HepG2 (cell line): ENCODE results near the gene ATG2A. TPM values are rescaled to one million over a fixed set of nuclear protein-coding genes. Genes with fewer than 3 reads are reported as not detected.

ENCODE experiments used
- CEBPG ChIP-seq: IDR thresholded peaks from 2 replicates; pipeline ENCODE4 v1.6.1; 2016
- HMG20A ChIP-seq: IDR thresholded peaks from 2 replicates; pipeline ENCODE4 v1.6.1; 2016; ENCODE audit warnings: borderline replicate concordance
- NAIF1 ChIP-seq: sonication (generic); formaldehyde crosslinking; IDR thresholded peaks from 2 replicates; pipeline ENCODE4 v1.5.0; 2020; ENCODE audit warnings: mild to moderate bottlenecking, missing genetic modification reagents, borderline replicate concordance
- NFE2 ChIP-seq: sonication (generic); formaldehyde crosslinking; IDR thresholded peaks from 2 replicates; pipeline ENCODE4 v1.4.0; 2020; ENCODE audit warnings: missing genetic modification reagents
- NFE2L1 ChIP-seq: sonication (generic); formaldehyde crosslinking; IDR thresholded peaks from 2 replicates; pipeline ENCODE4 v1.4.0; 2020; ENCODE audit warnings: missing genetic modification reagents, mild to moderate bottlenecking, borderline replicate concordance
- NFIB ChIP-seq: sonication (generic); formaldehyde crosslinking; IDR thresholded peaks from 2 replicates; pipeline ENCODE4 v1.9.0; 2021; ENCODE audit warnings: missing genetic modification reagents, mild to moderate bottlenecking, borderline replicate concordance
- NR2C2 ChIP-seq: sonication (generic); formaldehyde crosslinking; IDR thresholded peaks from 2 replicates; pipeline ENCODE4 v1.4.0; 2020; ENCODE audit warnings: missing genetic modification reagents, mild to moderate bottlenecking, moderate library complexity, borderline replicate concordance
- PAXIP1 ChIP-seq: sonication (generic); formaldehyde crosslinking; conservative IDR thresholded peaks from 2 replicates; pipeline ENCODE4 v1.4.0; 2020; ENCODE audit warnings: mild to moderate bottlenecking, missing genetic modification reagents, moderate library complexity
- PITX1 ChIP-seq: sonication (generic); formaldehyde crosslinking; IDR thresholded peaks from 2 replicates; pipeline ENCODE4 v1.5.1; 2020; ENCODE audit warnings: mild to moderate bottlenecking, missing genetic modification reagents
- REPIN1 ChIP-seq: sonication (generic); formaldehyde crosslinking; IDR thresholded peaks from 2 replicates; pipeline ENCODE4 v1.8.0; 2022; ENCODE audit warnings: missing genetic modification reagents, low read depth, mild to moderate bottlenecking, borderline replicate concordance
- RFXAP ChIP-seq: sonication (generic); formaldehyde crosslinking; IDR thresholded peaks from 2 replicates; pipeline ENCODE4 v1.4.0; 2020; ENCODE audit warnings: missing genetic modification reagents, borderline replicate concordance
- RNF2 ChIP-seq: fragments of 450-650 bp; conservative IDR thresholded peaks from 2 replicates; pipeline ENCODE4 v1.6.1; 2016; ENCODE audit warnings: low read depth
- TP53 ChIP-seq: sonication (generic); formaldehyde crosslinking; conservative IDR thresholded peaks from 2 replicates; pipeline ENCODE4 v1.4.0; 2020; ENCODE audit warnings: missing genetic modification reagents
- TSC22D2 ChIP-seq: sonication (generic); formaldehyde crosslinking; IDR thresholded peaks from 2 replicates; pipeline ENCODE4 v1.5.1; 2020; ENCODE audit warnings: missing genetic modification reagents, mild to moderate bottlenecking, borderline replicate concordance
- ZNF12 ChIP-seq: sonication (generic); formaldehyde crosslinking; IDR thresholded peaks from 2 replicates; pipeline ENCODE4 v1.5.0; 2020; ENCODE audit warnings: missing genetic modification reagents
- ZNF510 ChIP-seq: sonication (generic); formaldehyde crosslinking; IDR thresholded peaks from 2 replicates; pipeline ENCODE4 v1.4.0; 2020; ENCODE audit warnings: low read depth, mild to moderate bottlenecking, missing genetic modification reagents
- ZNF547 ChIP-seq: sonication (generic); formaldehyde crosslinking; IDR thresholded peaks from 2 replicates; pipeline ENCODE4 v1.5.1; 2020; ENCODE audit warnings: mild to moderate bottlenecking, missing genetic modification reagents
- ZSCAN21 ChIP-seq: sonication (generic); formaldehyde crosslinking; IDR thresholded peaks from 2 replicates; pipeline ENCODE4 v1.8.0; 2022; ENCODE audit warnings: mild to moderate bottlenecking, missing genetic modification reagents, moderate library complexity, borderline replicate concordance
- ZSCAN25 ChIP-seq: sonication (generic); formaldehyde crosslinking; IDR thresholded peaks from 2 replicates; pipeline ENCODE4 v1.8.0; 2022; ENCODE audit warnings: mild to moderate bottlenecking, missing genetic modification reagents
- polyA plus RNA-seq, 8 experiments: library from polyadenylated mRNA; depleted of rRNA in 3 of 8; stranded (reverse) in 7 of 8; unstranded in 1 of 8; fragments of >200 nt; fragmentation: Illumina TruSeq in 4 of 8; extraction: Trizol in 4 of 8; gene quantifications; 2 replicates each; pipeline versions ENCODE4 v1.2.1 to v1.2.3, GENCODE V29; 2011 to 2016; ENCODE audit warnings: low read depth in 4 of 8, missing spikeins in 1 of 8, mixed read lengths in 1 of 8; ENCODE audit not compliant: insufficient read depth in 1 of 8
- total RNA-seq, 5 experiments: library from RNA; depleted of rRNA; stranded (reverse); fragments of >200 nt; fragmentation: Illumina TruSeq; extraction: Trizol; gene quantifications; 2 replicates each; pipeline ENCODE4 v1.2.3, GENCODE V29; 2016; ENCODE audit warnings: low read depth in 1 of 5
- TF ChIP-seq, protein P1 (sequence below): sonication (generic); formaldehyde crosslinking; IDR thresholded peaks from 2 replicates; pipeline ENCODE4 v1.5.0; 2020; ENCODE audit warnings: missing genetic modification reagents, mild to moderate bottlenecking, borderline replicate concordance
- TF ChIP-seq, protein P2 (sequence below): sonication (generic); formaldehyde crosslinking; conservative IDR thresholded peaks from 2 replicates; pipeline ENCODE4 v1.8.0; 2022; ENCODE audit warnings: mild to moderate bottlenecking, moderate library complexity, missing genetic modification reagents
- TF ChIP-seq, protein P3 (sequence below): sonication (generic); formaldehyde crosslinking; IDR thresholded peaks from 2 replicates; pipeline ENCODE4 v1.8.0; 2022; ENCODE audit warnings: mild to moderate bottlenecking, missing genetic modification reagents, moderate library complexity

ATG2A gene
- total and polyA plus RNA-seq, 2 of the 13 experiments (the other 11 are each of a cell fraction or from before 2014, with no cell fraction given), result 6.7 to 8.0 TPM

GRCh38 chr11:64916775-64917662, at the start of gene ATG2A (continued):
- TF ChIP-seq, protein P1, sequence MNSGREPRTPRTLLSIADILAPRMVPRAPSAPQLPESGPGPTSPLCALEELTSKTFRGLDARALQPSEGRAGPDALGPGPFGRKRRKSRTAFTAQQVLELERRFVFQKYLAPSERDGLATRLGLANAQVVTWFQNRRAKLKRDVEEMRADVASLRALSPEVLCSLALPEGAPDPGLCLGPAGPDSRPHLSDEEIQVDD, result peak; percentile 23; the same call in 1 of the 2 replicates
- TF ChIP-seq HMG20A (CRISPR knock-in tag), result 0 out of 2 replicates have a peak, but pooled peaks have one; percentile 4
- TF ChIP-seq ZSCAN21, result peak; percentile 71; the same call in 1 of the 2 replicates
- 0 out of 2 replicates have a peak, but pooled peaks have one; percentile 57 for TF ChIP-seq NFIB (CRISPR knock-in tag)
- TF ChIP-seq, protein P2, sequence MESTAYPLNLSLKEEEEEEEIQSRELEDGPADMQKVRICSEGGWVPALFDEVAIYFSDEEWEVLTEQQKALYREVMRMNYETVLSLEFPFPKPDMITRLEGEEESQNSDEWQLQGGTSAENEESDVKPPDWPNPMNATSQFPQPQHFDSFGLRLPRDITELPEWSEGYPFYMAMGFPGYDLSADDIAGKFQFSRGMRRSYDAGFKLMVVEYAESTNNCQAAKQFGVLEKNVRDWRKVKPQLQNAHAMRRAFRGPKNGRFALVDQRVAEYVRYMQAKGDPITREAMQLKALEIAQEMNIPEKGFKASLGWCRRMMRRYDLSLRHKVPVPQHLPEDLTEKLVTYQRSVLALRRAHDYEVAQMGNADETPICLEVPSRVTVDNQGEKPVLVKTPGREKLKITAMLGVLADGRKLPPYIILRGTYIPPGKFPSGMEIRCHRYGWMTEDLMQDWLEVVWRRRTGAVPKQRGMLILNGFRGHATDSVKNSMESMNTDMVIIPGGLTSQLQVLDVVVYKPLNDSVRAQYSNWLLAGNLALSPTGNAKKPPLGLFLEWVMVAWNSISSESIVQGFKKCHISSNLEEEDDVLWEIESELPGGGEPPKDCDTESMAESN, result no peak; the same call in 1 of the 2 replicates
- TF ChIP-seq NFE2L1 (CRISPR knock-in tag), result no peak
- TF ChIP-seq TSC22D2 (CRISPR knock-in tag), result peak; percentile 52; the same call in 1 of the 2 replicates
- peak; percentile 61; the same call in 1 of the 2 replicates for TF ChIP-seq NAIF1 (CRISPR knock-in tag)
- TF ChIP-seq TP53 (CRISPR knock-in tag), result no peak
- peak; percentile 61; the same call in 1 of the 2 replicates for TF ChIP-seq ZNF547 (CRISPR knock-in tag)
- TF ChIP-seq ZNF510 (CRISPR knock-in tag), result no peak
- 0 out of 2 replicates have a peak, but pooled peaks have one; percentile 37 for TF ChIP-seq RNF2
- peak; percentile 62 for TF ChIP-seq REPIN1 (CRISPR knock-in tag)
- TF ChIP-seq PITX1, result peak; percentile 45
- TF ChIP-seq RFXAP (CRISPR knock-in tag), result peak; percentile 32; the same call in 1 of the 2 replicates
- TF ChIP-seq NFE2 (CRISPR knock-in tag), result no peak
- TF ChIP-seq ZSCAN25 (CRISPR knock-in tag), result peak; percentile 72
- peak; percentile 65 for TF ChIP-seq CEBPG (CRISPR knock-in tag)
- peak; percentile 55; the same call in 1 of the 2 replicates for TF ChIP-seq ZNF12 (CRISPR knock-in tag)
- TF ChIP-seq PAXIP1, result peak; percentile 22
- peak; percentile 84 for TF ChIP-seq NR2C2 (CRISPR knock-in tag)
- TF ChIP-seq, protein P3, sequence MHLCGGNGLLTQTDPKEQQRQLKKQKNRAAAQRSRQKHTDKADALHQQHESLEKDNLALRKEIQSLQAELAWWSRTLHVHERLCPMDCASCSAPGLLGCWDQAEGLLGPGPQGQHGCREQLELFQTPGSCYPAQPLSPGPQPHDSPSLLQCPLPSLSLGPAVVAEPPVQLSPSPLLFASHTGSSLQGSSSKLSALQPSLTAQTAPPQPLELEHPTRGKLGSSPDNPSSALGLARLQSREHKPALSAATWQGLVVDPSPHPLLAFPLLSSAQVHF (CRISPR knock-in tag), result 0 out of 2 replicates have a peak, but pooled peaks have one; percentile 43
